HG03159 (cell line): Measurements from ENCODE around the gene PLIN4.

Source experiments
- ATAC-seq: cut with Tn5 transposase; IDR thresholded peaks from one replicate; pipeline ENCODE4 v1.9.1; 2021; ENCODE audit warnings: mild to moderate bottlenecking, moderate library complexity; ENCODE audit not compliant: unreplicated experiment

Gene PLIN4

DNA sequence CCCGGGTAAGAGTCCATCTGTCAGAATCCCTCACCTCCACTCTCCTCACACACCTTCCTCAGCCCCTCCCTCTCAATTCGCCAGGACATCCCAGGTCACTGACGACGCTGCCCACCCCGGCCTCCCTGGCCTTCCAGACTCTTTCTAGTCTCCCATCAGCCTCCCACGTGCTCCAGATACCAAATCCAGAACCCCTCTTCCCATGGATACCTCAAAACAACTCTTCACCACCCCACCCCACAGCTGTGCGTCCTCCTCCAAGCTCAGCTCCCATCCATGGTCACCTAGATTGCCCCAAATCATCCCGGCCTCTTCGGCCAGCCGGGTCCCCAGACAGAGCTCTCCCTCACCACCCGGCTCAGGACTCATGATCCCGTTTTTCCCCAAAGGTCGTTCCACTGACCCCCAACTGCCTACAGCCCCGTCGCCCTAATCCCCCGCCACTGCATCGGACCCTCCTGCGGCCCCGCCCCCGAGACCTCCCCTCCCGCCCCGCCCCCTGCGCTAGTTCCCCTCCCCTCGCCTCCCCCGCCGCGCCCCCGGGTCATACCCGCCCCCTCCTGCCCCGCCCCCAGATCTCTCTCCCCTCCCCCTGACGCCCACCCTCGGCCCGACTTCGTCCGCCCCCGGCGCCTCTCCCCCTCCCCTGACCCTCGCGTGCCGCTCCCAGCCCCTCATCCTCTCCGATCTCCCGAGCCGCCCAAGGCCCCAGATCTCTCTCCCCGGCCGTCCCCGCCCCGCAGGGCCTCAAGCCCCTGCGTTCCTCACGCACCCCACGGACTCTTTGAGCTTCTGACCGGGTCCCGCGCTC lies 61.2 kb downstream of the PLIN4 start:
- peak; percentile 16 for ATAC-seq

DNA sequence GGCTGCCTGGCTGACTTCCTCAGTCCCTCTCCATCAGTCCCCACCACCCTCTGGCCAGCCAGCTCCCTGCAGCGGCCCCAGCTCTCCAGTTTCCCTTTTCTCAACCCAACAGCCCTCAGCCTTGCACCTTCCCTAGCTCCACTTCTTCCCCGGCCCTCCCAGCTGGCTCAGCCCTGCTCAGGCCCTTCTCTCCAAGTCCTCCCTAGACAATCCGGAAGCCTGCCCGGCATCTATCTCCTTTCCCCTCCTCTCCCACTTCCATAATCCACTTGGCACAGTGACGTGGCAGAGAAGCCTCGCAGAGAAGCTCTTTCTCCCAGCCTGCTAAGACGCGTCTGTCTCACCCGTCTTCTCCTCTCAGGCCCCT lies 61.8 kb downstream of the PLIN4 start:
- no peak for ATAC-seq

DNA sequence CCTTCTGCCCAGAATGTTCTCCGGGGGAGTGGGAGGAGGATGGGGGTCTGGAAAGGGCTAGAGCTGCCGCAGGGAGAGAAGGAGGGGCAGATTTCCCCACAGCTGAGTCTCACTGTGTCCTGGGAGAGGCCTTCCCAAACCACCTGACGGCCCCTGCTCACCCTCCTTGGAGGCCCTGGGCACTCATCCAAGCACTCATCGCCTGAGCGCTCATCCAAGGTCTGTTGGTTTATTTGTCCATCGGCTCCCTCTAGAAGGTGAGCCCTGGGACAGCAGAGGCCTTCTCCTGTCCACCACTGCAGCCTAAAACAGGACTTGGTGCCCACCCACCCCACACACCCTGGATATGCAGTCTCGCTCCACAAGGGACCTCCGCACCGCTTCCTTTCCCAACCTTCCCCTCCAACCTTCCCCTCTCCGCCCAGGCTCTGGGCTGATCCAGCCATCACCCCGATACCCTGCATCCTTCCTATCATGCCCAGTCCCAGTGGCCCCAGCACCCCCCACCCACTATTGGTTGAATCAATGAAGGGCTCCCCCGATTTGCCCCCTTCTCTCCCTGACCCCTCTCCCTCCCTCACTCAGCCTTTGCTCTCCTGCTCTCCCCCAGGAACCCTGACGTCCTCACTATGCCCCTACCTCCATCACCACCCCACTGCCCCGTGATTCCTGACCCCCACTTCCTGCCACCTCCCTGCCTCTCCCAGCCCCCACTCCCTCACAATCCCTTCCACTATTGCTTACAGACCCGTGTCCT lies 62.4 kb downstream of the PLIN4 start:
- ATAC-seq: no peak

DNA sequence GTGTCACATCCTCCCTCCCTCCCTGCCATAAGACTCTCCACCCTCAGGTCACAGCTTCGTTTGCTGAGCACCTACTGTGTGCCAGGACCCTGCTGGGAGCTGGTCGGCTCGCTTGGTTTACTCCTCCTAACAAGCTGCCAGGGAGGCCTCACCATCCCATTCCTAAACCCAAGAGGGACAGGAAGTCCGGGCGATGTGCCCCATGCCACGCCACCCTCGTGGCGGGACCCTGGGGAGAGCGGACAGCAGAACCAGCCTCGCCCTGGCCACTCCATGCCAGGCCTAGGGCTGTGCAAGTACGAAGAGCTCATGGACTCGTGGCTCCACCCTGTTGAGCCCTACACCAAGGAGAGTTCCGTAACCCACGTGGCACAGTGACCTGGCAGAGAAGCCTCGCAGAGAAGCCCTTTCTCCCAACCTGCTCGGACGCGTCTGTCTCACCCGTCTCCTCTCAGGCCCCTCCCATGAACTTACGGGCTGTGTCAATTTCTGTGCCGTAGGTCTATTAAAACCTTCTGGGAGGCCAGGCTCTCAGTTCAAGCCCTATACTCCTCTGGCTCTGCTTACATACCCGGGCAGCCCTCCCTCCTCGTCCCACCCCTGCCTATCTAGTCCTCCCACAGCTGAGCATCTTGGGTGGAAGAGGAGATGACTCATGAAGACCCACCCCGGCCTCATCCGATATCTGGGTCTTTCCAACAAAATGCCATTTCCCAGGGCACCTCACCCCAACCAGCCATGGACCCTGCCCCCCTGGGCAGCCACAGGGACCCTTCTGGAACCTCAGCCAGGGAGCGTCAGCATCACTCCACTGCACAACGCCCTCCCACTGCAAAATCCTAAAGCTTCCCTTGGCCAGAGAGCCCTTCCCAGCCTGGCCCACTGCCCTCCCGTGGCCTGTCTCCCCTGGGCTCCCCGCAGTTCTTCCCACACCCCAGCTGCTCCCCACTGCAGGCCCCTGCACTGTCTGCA lies 63.3 kb downstream of the PLIN4 start:
- no peak for ATAC-seq

DNA sequence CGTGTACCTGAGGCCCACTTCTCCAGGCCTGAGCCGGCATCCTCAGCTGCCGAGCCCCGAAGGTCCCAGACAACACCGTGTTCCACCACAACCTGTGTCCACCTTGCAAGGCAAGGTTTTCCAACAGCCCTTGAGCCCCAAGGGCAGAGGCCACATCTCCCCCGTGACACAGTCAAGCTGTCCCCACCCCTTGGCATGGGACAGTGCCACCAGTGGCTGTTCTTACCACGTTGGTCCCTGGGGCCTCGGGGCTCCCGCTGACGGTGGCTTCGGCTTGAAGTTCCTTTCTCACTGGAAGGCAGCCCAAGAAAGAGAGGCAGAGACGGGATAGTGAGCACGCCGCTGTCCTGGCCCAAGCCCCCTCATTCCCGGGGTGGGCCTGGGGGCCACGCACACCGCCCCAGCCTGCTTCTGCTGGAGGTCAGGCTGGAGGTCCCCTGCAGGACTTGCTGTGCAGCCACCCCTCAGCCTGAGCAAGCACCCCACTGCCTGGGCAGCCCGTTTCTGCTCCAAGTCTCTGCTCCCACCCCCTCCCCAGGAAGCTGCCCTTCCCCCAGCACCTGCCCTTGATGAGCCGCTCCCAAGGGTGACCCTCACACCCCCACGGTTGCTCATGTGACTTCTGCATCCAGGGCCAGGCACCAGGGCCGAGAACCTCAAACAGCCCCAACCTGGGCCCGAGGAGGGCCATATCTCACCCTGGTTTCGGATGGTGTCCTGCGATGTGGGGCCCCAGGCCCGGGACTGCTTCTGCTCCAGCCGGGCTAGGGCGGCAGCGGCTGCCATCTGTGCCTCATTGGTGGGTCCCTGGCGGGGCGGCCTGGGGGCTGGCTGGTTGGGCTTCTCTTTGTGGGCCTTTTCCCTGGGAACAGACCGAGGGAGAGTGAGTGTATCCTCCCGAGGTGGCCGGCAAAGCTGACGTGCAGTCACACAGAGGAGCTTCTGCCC lies 64.8 kb downstream of the PLIN4 start:
- no peak for ATAC-seq

DNA sequence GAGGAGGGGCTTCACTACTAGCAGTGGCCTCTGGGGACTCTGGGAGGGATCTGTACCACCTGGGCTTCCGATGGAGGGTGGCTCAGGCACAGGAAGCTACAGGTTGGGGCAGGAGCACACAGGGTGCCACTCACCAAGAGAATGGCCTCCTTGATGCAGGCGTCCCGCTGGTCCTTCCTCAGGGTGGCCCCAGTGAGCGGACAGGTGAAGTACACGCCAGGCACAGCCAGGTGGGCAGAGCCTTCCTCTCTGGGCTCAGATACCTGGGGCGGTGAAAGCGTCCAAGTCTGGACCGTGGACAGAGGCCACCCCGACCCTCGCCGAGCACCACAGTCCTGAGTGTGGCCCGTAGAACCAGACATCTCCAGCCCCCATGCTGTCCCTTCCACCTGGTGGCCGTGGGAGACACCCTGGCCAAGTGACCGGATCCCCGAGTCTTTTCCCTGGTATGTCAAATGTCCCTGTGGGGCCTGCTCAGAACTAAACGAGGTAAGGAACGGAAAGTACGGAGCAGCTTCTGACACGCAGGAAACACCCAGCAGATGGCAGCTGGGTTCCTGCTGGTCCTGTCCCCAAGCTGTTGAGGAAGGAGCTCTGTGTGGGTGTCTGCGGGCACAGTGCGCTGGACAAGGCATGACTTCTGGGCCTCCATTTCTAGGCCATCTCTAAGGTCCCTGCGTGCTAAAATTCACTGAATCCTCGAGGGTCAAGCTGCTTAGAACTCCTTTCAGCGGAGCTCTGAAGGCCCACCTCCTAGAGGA lies 65.9 kb downstream of the PLIN4 start:
- ATAC-seq: no peak
